Right lobe of liver (tissue), 4 donors: ENCODE measurements around the gene ADPGK.

Experiments used
- POLR2A ChIP-seq: fragments of 450-650 bp; IDR thresholded peaks from one replicate; pipeline ENCODE4 v1.6.1; 2017; ENCODE audit warnings: antibody characterized with exemption, mild to moderate bottlenecking
- TF ChIP-seq, protein P1 (sequence below), 4 donors: fragments of 200-600 bp in 3 of 4; fragments of 450-650 bp in 1 of 4; IDR thresholded peaks; one replicate each; pipeline versions ENCODE4 v1.5.1 to v1.8.0; 2016 to 2022; ENCODE audit warnings: antibody characterized with exemption in 4 of 4, mild to moderate bottlenecking in 2 of 4
- donor health status: DM: no; HTN: no; CAD: no.
- donor health status: DM: no; HTN: no; CAD: no.
- donor health status: DM: no; HTN: yes; CAD: no.

GRCh38 chr15:72774696-72775383 is 8.7 kb downstream of the ADPGK start:
- TF ChIP-seq, protein P1, sequence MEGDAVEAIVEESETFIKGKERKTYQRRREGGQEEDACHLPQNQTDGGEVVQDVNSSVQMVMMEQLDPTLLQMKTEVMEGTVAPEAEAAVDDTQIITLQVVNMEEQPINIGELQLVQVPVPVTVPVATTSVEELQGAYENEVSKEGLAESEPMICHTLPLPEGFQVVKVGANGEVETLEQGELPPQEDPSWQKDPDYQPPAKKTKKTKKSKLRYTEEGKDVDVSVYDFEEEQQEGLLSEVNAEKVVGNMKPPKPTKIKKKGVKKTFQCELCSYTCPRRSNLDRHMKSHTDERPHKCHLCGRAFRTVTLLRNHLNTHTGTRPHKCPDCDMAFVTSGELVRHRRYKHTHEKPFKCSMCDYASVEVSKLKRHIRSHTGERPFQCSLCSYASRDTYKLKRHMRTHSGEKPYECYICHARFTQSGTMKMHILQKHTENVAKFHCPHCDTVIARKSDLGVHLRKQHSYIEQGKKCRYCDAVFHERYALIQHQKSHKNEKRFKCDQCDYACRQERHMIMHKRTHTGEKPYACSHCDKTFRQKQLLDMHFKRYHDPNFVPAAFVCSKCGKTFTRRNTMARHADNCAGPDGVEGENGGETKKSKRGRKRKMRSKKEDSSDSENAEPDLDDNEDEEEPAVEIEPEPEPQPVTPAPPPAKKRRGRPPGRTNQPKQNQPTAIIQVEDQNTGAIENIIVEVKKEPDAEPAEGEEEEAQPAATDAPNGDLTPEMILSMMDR (IDR thresholded peaks at IDR 0.05), result no peak
- no peak for TF ChIP-seq POLR2A
